Measurements from ENCODE around the gene RAD18.

DNA sequence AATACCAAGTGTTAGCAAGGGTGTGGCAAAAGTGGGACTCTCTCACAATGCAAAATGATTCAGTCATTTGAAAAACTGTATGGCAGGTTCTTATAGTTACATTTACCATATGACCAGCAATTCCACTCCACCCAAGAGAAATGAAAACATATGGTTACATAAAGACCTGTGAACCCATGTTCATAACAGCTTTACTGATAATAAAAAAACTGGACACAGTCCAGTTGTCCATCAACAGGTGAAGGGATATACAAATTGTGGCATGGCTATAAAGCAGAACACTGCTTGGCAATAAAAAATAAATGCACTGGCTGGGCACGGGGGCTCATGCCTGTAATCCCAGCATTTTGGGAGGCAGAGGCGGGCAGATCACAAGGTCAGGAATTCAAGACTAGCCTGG, 30.8 kb downstream of the RAD18 start:
- TF ChIP-seq, protein P1, sequence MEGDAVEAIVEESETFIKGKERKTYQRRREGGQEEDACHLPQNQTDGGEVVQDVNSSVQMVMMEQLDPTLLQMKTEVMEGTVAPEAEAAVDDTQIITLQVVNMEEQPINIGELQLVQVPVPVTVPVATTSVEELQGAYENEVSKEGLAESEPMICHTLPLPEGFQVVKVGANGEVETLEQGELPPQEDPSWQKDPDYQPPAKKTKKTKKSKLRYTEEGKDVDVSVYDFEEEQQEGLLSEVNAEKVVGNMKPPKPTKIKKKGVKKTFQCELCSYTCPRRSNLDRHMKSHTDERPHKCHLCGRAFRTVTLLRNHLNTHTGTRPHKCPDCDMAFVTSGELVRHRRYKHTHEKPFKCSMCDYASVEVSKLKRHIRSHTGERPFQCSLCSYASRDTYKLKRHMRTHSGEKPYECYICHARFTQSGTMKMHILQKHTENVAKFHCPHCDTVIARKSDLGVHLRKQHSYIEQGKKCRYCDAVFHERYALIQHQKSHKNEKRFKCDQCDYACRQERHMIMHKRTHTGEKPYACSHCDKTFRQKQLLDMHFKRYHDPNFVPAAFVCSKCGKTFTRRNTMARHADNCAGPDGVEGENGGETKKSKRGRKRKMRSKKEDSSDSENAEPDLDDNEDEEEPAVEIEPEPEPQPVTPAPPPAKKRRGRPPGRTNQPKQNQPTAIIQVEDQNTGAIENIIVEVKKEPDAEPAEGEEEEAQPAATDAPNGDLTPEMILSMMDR (conservative IDR thresholded peaks at IDR 0.05; ENCODE audit: low read length) = no peak
- TF ChIP-seq EZH2phosphoT487 (IDR thresholded peaks at IDR 0.05; ENCODE audit: borderline replicate concordance) = no peak
